ENCODE data around the gene NLRC5.

GRCh38 chr16:57104706-57105105, 115.3 kb downstream of the NLRC5 start:
- TF ChIP-seq CTCF (IDR thresholded peaks at IDR 0.05; ENCODE audit: low read depth, low read length, poor library complexity, severe bottlenecking), result no peak
- TF ChIP-seq EZH2phosphoT487 (IDR thresholded peaks at IDR 0.05; ENCODE audit: borderline replicate concordance, low read length), result no peak

Measured in DOHH2 (cell line).